ENCODE measurements around the gene EVL. TPM values are rescaled to one million over a fixed set of nuclear protein-coding genes. Genes with fewer than 3 reads are reported as not detected.

EVL gene
- total RNA-seq, 2 donors from 2014 or later, result 42.5 to 98.4 TPM

GRCh38 chr14:100122481-100123223 lies 57.4 kb downstream of the EVL start:
- H3K4me1 ChIP-seq (replicated peaks), result no peaks in the 10 kb centered on the region
- H3K27ac ChIP-seq, result no peak overlapping the region
- TF ChIP-seq CTCF (IDR thresholded peaks at IDR 0.05) (peak in 1 of 4 experiments; percentile 12), POLR2AphosphoS5 (IDR thresholded peaks at IDR 0.05) (no peak)
- intact Hi-C loops (cut with DNase I), result no loop called here
- DNase-seq (ENCODE audit: low spot score), result no peak
- H3K9me3 ChIP-seq, result no peaks in the 10 kb centered on the region
- no peak overlapping the region for H3K4me3 ChIP-seq
- H3K36me3 ChIP-seq, result no peaks in the 10 kb centered on the region
- WGBS, result 86% methylated on average over 8 of the region's 8 CpGs
- H3K27me3 ChIP-seq (replicated peaks; ENCODE audit: insufficient read depth), result no peaks in the 10 kb centered on the region

- TF ChIP-seq POLR2A (IDR thresholded peaks at IDR 0.05) (no peak), POLR2AphosphoS5 (IDR thresholded peaks at IDR 0.05) (no peak), CTCF (IDR thresholded peaks at IDR 0.05) (no peak)
- no peaks in the 10 kb centered on the region for H3K4me1 ChIP-seq (replicated peaks)
- intact Hi-C loops (cut with DNase I), result no loop called here
- DNase-seq (ENCODE audit: low spot score), result no peak
- no peak overlapping the region for H3K27ac ChIP-seq
- H3K9me3 ChIP-seq, result no peaks in the 10 kb centered on the region
- WGBS, result 97% methylated on average over 9 of the region's 10 CpGs
- H3K4me3 ChIP-seq, result no peak overlapping the region
- no peaks in the 10 kb centered on the region for H3K27me3 ChIP-seq (replicated peaks; ENCODE audit: insufficient read depth)
- no peaks in the 10 kb centered on the region for H3K36me3 ChIP-seq
Observed at GRCh38 chr14:100123618-100124017, 58.4 kb downstream of the EVL start.

- 88% methylated on average over 20 of the region's 20 CpGs for WGBS
- TF ChIP-seq CTCF (IDR thresholded peaks at IDR 0.05), result no peak
- no peak for TF ChIP-seq POLR2AphosphoS5 (IDR thresholded peaks at IDR 0.05)
- no peak for TF ChIP-seq POLR2A (IDR thresholded peaks at IDR 0.05)
- no peaks in the 10 kb centered on the region for H3K27me3 ChIP-seq (replicated peaks; ENCODE audit: insufficient read depth)
- no peaks in the 10 kb centered on the region for H3K9me3 ChIP-seq
- DNase-seq (ENCODE audit: low spot score), result no peak
- intact Hi-C loops (cut with DNase I), result no loop called here
- H3K27ac ChIP-seq, result no peak overlapping the region
- H3K36me3 ChIP-seq, result no peaks in the 10 kb centered on the region
- H3K4me3 ChIP-seq, result no peak overlapping the region
- H3K4me1 ChIP-seq (replicated peaks), result no peaks in the 10 kb centered on the region
Observed at GRCh38 chr14:100124551-100125088, 59.4 kb downstream of the EVL start.

- WGBS, result 88% methylated on average over 13 of the region's 13 CpGs
- Histone ChIP-seq H3K36me3 (no peaks in the 10 kb centered on the region), H3K4me1 (replicated peaks) (no peaks in the 10 kb centered on the region), H3K27ac (no peak overlapping the region), H3K9me3 (no peaks in the 10 kb centered on the region), H3K4me3 (no peak overlapping the region), H3K27me3 (replicated peaks; ENCODE audit: insufficient read depth) (no peaks in the 10 kb centered on the region)
- TF ChIP-seq POLR2A (IDR thresholded peaks at IDR 0.05) (no peak), CTCF (IDR thresholded peaks at IDR 0.05) (no peak), POLR2AphosphoS5 (IDR thresholded peaks at IDR 0.05) (no peak)
- no peak for DNase-seq (ENCODE audit: low spot score)
- intact Hi-C loops (cut with DNase I), result no loop called here
Observed at GRCh38 chr14:100126401-100126800, 61.2 kb downstream of the EVL start.

All from prostate gland (tissue), 2 donors.